ENCODE data around the gene CRTC2.
A peak's percentile ranks its signal among the peaks of the same experiment; 100 is the strongest.

The CRTC2 gene

DNA sequence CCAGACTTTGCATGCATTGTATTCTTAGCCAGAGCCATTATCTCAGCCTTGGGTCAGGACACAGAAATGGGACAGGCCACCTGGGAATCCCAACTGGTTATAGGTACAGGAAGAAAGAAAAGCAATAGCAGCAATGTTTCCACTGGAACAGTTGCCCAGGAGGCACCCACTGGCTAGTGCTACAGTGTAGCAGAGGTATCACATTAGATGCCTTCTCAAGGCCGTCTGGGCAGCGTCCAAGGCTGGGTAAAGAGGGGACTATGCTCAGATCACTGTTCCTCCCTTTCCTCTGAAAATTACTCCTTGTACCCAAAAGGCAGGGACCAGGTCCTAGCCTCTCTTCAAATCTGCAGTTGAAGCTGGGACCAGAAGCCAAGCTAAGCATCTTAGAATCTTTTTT, 11.9 kb upstream of the CRTC2 start:
- DNase-seq = no peak

DNA sequence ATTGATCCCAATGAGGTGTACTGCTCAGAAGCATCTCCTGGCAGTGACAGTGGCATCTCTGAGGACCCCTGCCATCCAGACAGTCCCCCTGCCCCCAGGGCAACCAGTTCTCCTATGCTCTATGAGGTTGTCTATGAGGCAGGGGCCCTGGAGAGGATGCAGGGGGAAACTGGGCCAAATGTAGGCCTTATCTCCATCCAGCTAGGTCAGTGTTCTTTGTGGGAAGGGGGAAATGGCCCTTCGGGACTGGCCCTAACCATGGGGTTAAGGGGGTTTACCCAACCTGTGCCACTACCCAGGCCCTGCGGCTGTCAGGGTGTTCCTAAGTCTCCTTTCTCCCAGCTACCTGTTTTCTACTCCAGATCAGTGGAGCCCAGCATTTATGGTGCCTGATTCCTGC, 10.6 kb upstream of the CRTC2 start:
- no peak for DNase-seq

DNA sequence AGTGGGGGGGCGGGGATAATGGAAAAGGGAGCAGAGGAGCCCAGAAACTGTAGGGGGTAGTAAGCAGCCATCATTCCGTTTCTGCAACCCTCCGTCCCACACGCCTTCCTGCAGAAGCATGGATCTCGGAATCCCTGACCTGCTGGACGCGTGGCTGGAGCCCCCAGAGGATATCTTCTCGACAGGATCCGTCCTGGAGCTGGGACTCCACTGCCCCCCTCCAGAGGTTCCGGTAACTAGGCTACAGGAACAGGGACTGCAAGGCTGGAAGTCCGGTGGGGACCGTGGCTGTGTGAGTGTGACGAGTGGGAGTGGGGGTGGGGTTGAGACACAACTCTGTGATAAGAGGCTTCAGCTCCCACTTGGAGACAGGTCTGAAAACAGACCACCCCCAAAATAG, 10.0 kb upstream of the CRTC2 start:
- DNase-seq = no peak

DNA sequence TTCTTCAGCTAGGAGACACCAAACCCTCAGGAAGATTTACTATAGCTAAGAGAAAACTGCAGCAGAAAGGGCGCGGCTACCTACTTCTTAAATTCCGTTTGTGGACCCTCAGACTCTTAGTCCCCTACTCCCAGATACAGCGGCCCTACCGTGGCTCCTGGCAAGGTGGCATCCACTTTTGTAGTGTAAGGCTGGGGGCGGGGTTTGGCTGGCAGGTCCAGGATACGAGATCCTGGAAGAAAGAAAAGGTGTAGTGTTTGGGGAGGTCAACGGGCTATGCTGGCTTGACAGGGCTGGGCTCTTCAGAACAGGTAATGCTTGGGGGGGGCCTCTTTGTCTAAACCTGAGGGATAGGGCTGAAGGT, 9.6 kb upstream of the CRTC2 start:
- no peak for DNase-seq

DNA sequence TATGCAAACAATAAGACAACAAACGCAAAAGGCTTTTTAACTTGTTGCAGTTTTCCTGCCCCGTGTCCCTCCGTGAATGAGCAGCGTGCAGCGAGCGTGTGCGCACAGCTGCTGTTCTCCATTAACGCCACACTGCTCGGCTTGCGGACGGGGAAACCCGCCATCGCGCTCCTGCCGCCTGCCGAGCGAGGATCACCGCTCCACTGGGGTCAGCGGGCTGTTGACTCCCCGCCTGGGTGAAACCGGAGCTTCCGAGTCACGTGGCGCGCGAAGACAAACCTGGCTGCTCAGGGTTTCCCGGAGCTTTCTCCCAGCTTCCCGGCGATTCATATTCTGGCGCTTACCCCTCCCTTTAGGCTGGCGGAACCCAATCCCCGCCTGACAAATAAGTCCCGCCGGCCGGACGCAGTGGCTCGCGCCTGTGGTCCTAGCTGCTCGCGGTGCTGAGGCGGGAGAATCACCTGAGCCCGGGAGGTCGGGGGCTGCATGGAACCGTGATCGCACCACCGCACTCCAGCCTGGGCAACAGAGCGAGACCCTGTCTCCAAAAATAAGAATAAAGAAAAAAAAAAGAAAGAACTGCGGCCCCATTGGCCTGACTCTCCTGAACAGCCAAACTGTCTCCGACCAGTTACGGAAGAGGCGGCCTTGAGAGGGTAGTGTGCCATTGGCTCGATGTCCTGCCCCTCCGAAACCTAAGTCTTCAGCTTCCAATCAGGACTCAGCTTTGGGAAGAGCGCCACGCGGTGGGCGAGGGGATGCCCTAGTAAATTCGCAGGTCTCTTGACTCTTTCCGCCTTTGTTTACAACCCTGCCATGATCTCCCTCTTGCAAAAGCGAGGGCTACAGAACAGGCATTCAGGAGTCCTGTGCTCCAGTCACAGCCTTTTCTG, 8.9 kb upstream of the CRTC2 start, which contains the start of gene CREB3L4:
CREB3L4 (plus strand) TSS at position 796 of the 893 bp plus-strand sequence. CDS start 624 bp downstream, outside the sequence.
- peak; percentile 99 for DNase-seq

DNA sequence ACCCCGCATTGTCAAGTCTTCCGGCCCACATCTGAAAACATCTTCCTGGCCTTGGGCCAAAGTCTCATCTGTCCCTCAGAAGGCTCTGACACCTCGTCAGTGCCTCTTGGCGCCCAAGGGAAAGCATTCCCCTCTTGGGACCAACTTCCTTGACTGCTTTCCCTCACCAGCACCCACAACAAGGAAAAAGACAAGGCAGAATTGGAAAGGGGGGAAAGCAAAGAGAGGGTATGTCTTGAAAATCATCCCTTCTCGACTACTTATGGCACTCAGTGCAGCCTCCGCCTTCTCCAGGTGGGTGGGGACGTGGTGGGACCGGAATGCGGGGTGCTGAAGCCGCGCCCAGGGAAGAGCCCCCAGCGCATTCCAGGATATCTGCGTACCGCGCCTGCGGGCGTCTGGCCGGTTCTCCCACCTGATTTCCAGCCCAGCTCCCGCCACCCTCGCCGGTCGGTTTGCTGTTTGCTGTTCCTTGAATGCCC, 5.5 kb upstream of the CRTC2 start:
- no peak for DNase-seq

DNA sequence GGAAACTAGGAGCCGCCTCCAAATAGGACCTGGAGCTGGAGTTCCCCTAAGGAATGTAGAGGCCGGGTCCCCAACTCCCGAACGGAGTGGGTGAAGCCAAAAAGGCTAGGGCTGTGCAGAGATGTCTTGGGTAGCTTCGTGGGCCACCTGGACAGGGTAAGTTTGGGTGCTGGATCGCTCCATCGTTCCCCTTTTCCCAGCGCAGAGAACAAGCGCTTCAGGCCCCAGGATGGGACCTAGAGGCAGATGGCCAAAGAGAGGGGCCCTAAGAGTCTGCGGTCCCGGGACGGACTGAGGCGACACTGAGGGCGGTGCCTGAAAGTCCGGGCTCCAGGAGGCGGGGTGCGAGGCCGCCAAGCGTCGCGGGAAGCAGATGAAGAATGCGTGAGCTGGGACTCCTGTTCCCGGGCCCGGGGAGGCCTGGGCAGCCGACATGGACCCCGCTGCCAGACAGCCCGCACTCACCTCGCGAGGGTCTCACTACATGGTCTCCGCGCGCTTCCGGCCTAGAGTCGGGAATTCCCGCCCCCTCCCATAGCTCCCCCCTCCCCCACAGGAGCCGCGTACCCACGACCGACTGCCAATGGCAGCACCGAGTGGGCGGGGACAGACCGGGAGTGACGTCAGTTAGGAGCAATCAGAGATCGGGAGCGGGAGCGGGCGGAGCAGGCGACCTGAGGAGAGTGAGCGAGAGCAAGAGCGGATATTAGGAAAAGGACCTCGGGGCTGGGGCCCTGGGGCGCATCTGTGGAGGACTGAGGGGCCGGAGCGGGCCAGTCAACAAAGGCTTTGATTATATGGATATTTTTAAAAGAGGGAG, 4.8 kb upstream of the CRTC2 start, which contains the start of gene SLC39A1:
SLC39A1 (minus strand) TSS at position 508 of the 820 bp plus-strand sequence. CDS start 822 bp downstream, outside the sequence.
- DNase-seq = peak; percentile 84

DNA sequence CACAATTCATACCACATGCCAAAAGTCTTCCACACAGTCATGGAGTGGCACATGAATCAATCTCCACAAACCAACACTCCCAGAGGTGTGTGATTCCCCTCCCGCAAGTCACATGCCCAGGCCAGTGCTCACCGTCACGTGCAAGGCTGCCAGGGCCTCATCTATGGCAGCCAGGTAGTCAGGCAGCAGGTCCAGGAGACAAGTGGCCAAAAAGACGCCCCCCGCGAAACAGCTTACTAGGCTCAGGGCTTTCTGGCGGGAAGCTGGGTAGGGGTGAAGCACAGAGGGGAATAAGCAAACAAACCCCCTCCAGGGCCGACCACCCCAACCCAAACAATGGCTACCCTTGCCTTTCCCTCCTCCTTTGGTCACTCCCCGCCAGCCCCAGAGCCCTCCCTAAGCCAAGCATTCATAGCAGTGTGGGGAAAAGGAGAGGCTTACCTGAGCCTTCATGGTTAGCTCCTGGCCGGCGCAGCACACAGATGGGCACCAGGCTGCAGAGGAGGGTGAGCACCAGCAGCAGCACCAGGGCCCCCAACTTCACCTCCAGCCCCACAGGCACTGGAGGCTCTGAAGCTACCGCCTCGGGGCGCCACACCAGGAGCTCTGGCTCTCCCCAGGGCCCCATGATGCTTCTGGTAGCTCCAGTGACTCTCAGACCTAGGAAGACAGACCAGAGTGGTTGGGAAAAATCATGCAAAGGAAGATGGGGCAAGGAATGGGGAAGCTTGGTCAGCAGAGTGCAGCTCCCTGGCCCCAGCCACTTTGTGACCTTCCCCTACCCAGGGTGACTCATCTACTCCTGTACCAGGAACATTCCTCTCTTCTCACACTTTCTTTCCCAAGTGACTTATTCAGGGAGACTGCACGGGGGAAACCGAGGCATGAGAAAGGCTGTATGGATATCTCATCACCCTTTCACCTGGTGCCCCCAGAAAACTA, 3.9 kb upstream of the CRTC2 start:
- no peak for DNase-seq

DNA sequence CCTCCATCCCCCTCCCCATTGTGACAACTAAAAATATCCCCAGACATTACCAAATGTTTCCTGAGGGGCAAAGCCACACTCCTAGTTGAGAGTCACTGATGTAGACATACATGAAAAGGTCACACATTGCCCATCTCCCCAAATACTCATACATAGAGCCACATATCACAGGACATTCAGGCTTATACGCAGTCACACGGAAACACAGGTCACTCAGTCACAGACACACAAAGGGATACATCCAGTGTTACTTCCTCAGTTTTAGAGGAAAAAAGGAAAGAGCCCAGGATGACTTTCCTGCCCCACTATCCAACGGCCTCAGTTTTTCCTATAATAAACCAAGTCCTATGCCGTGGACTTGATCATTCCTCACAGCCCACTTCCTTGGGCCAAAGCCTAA, 3.0 kb upstream of the CRTC2 start:
- DNase-seq = no peak

DNA sequence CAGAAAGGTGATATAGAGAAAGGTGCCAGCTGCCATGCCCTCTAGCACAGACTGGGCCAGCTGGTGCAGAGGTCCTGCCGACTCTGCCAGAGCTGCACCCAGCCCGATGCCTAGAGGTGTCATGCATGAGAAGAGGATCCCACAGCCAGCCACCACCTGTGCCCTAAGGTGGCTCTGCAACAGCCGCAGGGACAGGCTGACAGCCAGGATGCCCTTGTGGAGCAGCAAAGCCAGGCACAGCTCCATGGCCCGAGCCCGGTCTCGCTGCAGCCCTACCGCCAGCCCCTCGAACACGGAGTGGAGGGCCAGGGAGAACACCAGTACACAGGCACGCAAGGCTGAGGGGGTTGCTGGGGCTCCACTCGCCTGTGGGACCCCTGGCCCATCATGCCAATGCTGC, 1.8 kb upstream of the CRTC2 start:
- DNase-seq = no peak

DNA sequence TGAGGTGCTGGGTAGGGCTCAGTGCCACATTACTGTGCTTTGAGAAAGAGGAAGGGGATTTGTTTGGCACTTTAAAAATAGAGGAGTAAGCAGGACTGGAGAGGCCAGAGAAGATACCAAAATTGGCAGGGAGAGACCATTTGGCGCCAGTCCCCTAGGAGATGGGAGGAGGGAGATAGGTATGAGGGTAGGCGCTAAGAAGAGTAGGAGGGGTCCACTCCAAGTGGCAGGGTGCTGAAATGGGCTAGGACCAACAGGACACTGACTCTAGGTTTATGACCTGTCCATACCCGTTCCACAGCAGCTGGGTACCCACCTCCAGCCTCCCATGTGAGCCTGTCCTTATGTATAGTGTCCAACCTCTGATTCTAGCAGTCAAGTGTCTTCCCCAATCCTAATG, 1.0 kb upstream of the CRTC2 start:
- no peak for DNase-seq

DNA sequence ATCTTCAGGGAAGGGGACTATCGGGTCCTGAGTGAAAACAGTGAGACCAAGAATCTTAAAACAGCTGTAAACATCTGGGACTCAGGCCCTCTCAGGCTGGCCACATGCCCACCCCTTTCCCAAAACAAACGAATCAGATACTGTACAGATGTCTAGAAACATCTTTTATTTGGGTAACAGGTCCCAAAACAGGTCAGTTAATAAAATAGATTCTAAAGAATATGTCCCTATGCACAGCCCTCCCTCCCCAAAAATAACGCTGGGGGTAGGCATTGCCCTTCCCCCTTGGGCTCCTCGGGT, 499 bp upstream of the CRTC2 start:
- DNase-seq = no peak

DNA sequence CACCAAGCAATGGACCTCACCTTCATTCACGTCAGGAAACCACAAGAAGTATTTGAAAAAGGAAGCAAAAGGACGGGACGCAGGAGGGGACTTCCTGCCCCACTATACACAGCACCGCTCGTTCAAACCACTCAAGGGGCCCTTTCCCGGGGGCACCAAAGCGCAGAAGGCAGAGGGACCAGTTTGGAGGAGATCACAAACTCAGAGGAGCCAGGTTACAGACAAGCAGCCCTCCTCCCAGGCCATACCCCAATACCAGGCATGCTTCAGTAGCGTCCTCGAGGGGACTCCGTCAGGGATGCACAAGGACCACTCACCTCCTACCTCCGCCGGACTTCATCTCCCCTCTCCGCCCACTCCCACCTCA, 685 bp downstream of the CRTC2 start:
- no peak for DNase-seq

DNA sequence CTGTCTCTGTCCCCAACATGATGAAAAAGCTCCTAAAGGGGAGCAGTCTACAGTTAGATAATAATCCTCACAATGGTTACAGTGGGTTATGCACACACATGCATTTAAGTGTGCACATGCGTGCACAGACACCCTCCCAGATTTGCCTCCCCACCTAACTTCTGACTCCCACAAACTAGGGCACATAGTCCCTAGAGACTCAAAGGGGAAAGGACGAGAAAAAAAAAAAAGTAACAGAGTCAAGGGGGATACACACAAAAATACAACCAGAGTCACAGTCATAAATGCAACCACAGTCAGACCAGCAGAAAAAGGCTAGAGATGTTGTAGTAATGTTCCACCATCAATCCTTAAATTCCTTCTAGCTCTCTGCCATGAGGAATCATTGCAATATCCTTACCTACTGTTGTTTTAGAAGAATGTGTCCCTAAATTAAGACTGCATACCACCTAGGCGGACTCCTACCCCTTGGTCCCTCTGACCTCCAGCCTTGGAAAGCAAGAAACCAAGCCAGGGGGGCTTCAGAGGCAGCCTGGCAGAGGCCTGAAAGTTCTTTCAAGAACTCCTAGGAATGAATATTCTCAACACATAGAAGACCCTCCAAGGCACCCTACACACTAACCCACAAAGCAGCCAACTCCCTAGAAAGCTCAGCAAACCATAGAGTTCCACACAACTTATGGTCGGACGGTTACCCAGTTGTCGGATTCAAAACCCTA, 1.3 kb downstream of the CRTC2 start:
- no peak for DNase-seq

DNA sequence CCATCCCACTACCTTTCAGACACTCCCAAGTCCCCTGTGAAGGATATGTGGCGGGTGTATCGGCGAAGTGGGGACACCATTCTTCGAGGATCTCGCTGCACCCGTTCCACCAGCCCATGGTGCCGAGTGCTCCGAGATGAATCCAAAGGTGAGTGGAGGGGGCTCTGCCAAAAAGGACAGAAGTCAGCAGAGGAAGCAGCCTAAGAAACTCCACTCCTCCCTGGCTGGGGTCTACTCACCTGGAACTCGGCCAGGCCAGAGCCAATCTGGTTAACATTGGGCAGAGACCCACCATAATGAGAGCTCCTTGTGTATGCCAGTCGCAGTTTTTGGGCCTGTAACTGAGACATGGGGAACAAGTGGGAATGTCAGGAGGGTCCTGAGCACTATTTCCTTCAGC, 3.6 kb downstream of the CRTC2 start:
- DNase-seq = no peak

DNA sequence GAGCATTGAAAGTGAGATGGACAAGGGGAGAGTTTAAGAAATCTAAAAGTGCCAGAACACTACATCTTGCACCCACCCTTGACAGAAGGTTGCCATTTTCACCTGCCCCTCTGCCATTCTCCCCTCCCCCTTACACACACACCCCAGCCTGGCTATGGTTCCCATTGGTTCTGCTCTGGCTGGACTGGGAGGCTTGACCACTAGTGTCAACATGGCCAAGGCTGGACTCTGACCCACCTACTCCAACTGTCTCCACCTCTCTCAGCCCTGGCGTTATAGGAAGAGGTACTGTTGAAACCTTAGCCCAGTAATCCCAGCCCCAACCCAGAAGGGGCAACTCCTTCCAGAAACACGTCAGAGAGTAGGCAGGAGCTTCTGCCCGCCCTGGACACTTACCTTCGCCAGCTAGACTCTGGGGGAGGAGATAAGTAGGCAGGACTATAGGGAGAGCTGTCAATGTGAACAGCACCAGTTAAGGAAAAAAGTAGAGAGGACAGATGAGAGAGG, 4.5 kb downstream of the CRTC2 start:
- DNase-seq = no peak

DNA sequence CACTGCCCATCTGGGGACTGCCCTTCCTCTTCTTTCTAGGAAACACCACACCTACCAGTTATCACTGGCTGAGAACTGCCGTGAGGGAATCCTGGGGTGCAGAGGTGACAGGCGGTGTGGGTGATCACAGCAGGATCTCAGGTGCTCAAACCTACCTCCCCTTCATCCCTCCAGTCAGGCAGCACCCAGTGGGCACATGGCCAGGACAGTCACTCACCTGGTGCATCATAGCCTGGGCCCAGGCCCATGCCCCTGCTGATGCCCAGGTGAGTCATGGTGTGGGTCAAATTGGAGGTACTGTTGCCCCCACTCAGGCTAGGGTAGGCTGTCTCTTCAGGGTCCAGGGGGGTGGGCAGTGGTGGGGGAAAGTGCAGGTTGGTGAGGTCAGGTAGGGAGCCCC, 6.6 kb downstream of the CRTC2 start:
- no peak for DNase-seq

DNA sequence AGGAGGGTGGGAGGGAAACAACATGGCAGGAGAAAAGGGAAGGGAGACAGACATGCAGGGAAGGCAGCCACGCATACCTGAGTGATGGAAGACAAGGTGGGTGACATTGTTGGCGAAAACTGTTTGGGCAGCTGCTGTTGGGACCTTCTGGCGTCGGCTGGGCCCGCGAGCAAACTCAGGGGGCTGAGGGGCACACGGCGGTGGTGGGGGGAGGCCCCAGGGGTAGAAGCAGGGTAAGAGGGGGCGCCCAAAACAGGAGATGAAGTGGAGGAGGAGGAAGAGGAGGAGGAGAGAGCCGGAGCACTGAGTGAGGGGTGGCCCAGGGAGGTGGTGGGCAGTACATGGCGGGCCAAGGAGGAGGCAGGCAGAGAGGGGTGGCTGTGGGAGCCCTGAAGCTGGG, 7.2 kb downstream of the CRTC2 start:
- no peak for DNase-seq

DNA sequence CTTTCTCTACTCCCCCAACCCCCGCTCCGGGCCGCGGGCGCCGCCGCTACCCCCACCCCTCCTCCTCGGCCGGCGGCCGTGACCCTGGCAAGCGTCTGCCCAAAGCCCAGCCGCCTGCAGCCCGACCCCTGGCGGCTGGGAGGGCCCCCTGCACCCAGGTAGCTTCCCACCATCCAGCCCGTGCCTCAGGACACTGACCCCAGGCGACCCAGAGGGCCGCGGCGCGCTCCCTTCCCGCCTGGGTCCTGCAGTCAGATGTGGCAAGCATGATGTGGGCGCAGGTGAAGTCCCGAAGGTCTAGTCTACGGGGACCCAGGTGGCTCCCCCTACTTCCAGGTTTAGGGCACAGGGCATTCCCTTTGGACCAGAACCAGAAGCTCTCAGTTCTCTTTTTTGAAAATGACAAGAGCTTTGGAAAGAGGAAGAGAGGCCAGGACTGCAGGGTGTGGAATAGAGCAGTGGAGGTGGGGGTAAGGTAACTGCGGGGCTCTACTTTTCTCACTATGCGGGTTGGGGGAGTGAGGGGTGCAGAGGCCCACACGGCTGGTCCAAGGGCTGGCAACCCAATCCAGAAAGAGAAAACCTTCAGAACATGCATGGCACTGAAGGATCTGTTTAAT, 11.7 kb downstream of the CRTC2 start, which contains the start of gene DENND4B:
DENND4B (minus strand) TSS at position 97 of the 620 bp plus-strand sequence. CDS start 2,344 bp downstream, outside the sequence.
- DNase-seq = no peak

DNA sequence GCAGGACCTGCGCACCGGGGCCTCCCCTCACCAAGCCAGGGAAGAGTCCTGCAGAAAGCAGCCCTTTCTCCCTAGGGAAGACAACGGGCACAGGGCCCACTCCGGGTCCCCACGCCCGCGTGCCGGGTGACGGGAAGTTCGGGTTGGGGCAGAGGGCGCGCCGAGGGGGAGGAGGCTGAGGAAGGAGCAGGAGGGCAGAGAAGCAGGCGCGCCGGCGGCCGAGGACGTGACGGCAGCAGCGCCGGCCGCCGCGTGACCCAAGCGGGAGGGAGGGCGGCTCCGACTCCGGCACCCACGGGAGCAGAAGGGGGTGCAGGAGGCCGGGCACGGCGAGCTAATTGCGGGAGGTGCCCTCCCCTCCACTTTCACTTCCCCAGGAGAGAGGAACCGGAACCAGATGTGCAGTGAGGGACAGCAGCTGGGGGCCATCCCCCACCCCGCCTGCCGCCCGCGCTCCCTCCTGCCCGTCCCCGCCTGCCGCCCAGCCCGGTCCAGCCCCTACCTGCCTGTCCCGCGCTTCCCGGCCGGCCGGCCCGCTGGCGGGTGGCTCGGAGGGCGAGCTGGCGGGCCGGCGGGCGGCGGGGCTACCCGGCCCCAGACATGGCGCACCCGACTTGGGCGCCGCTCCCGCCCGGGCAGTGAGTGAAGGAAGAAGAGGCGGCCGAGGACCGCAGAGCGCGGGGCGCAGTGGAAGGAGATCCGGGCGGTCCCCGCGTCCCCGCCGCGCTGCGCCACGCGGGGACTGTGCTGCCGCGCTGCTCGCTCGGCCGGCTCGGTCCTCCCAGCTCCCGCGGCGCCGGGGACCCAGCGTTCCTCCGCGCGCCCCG, 12.4 kb downstream of the CRTC2 start:
- peak; percentile 89 for DNase-seq

Data from SIG-M5 (cell line).